ENCODE data around the gene ZNF287. TPM values are rescaled to one million over a fixed set of nuclear protein-coding genes. Genes with fewer than 3 reads are reported as not detected.

ZNF287 gene
- total and polyA plus RNA-seq, 9 of the 15 experiments (the other 6 are each of a cell fraction or from before 2014, with no cell fraction given): 0.01 to 0.27 (median 0.18) TPM; not detected in 2

DNA sequence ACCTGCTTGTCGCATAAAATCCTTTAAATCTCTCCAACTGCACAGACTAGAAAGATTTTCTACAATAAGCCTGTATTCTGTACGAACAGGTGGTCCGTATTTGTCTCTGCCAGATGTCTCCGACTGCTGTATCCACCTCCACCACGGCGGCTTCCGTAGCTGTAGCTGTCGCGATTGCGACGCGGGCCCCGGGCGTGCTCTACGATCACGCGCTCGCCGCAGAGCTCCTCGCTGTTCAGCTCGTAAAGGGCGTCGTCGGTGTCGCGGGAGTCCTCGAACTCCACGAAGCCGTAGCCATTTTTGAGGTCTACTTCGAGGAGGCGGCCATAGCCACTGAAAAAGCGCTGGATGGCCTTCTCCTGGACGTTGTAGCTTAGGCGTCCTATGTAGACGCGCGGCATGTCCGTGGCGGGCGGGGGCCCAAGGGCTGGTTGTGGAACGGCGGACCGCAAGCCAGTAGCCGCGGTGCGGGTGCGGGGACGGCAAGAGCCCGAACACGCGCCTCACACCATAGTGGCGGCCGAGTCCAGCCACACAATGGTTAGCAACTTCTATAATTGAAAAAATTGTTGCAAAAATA, 48.6 kb upstream of the ZNF287 start:
- Histone ChIP-seq H3K27ac (ENCODE audit: extremely low read depth, low read depth, low read length) (no peak overlapping the region), H3K79me2 (ENCODE audit: control insufficient read depth, insufficient read depth, low read length) (no peaks in the 10 kb centered on the region), H3K4me3 (no peak overlapping the region), H3K9ac (ENCODE audit: insufficient read depth in 1 of 2, low read depth in 2 of 2, low read length in 2 of 2) (no peak overlapping the region), H3K9me1 (ENCODE audit: control insufficient read depth, insufficient read depth, low read length) (no peaks in the 10 kb centered on the region), H3K27me3 (ENCODE audit: control insufficient read depth in 2 of 2, insufficient read depth in 2 of 2, low read length in 2 of 2) (no peaks in the 10 kb centered on the region), H3K36me3 (ENCODE audit: control insufficient read depth, insufficient read depth, low read length) (no peaks in the 10 kb centered on the region), H4K20me1 (replicated peaks; ENCODE audit: control insufficient read depth, insufficient read depth, low read length) (no peaks in the 10 kb centered on the region), H3K4me2 (ENCODE audit: insufficient read depth, low read length) (no peak overlapping the region), H2AFZ (ENCODE audit: low read depth, low read length) (no peak overlapping the region), H3K4me1 (replicated peaks in 1 of 2; ENCODE audit: control insufficient read depth in 2 of 2, insufficient read depth in 2 of 2, low read length in 2 of 2) (no peaks in the 10 kb centered on the region), H3K9me3 (replicated peaks; ENCODE audit: control insufficient read depth, insufficient read depth, low read depth, low read length) (peaks cover 3% of the 10 kb centered on the region)
- ChIA-PET CTCF (ENCODE audit: low intra/inter-chr PET ratio) (interaction anchor here (0.6 kb wide), 1 partner anchor 843 kb away, joined by 3 read pairs; no protein-coding TSS in a partner anchor), POLR2A (no interaction called here)
- DNase-seq (ENCODE audit: extremely low read depth in 1 of 4, low spot score in 3 of 4) (no peak), FAIRE-seq (no peak), ATAC-seq (no peak)
- WGBS (ENCODE audit: insufficient coverage, low coverage, missing lambda C conversion rate): 38% methylated on average over 20 of the region's 53 CpGs
- BruUV-seq (replicated peaks): no TSS peak
- in situ Hi-C loops (cut with MboI) (no loop called here), intact Hi-C loops (cut with micrococcal nuclease) (no loop called here)
- no peak for TF ChIP-seq ZNF830 (CRISPR knock-in tag; IDR thresholded peaks at IDR 0.05)
- TF ChIP-seq THAP12 (CRISPR knock-in tag; IDR thresholded peaks at IDR 0.05): no peak
- no peak for TF ChIP-seq DIDO1 (tag; IDR thresholded peaks at IDR 0.05; ENCODE audit: low read depth)
- no peak for TF ChIP-seq C11orf30 (IDR thresholded peaks at IDR 0.05; ENCODE audit: low read depth)
- no peak for TF ChIP-seq TEAD4 (IDR thresholded peaks at IDR 0.05; ENCODE audit: low read length)
- TF ChIP-seq TEAD4 (CRISPR knock-in tag; IDR thresholded peaks at IDR 0.05; ENCODE audit: borderline replicate concordance): no peak

Measured in K562 (cell line).